HepG2 (cell line): Measurements from ENCODE around the gene CARD19. TPM values are rescaled to one million over a fixed set of nuclear protein-coding genes. Genes with fewer than 3 reads are reported as not detected.
A peak's percentile ranks its signal among the peaks of the same experiment; 100 is the strongest.

Experiments used
- BRCA1 ChIP-seq: sonication (generic); formaldehyde crosslinking; IDR thresholded peaks from 2 replicates; pipeline ENCODE4 v1.4.0; 2020; ENCODE audit warnings: missing genetic modification reagents
- CBX1 ChIP-seq: IDR thresholded peaks from one replicate; pipeline ENCODE4 v1.6.1; 2016; ENCODE audit warnings: antibody characterized with exemption, low read depth
- EEA1 ChIP-seq: sonication (generic); formaldehyde crosslinking; IDR thresholded peaks from 2 replicates; pipeline ENCODE4 v1.5.1; 2020; ENCODE audit warnings: mild to moderate bottlenecking, missing genetic modification reagents, borderline replicate concordance
- EP300 ChIP-seq, 3 experiments: sonication (generic) in 1 of 3; formaldehyde crosslinking in 1 of 3; IDR thresholded peaks; 2 replicates each; pipeline versions ENCODE4 v1.5.1 to v1.6.1; 2011 to 2020; ENCODE audit warnings: low read depth in 2 of 3, low read length in 2 of 3, borderline replicate concordance in 1 of 3, improper control_type of control experiment in 1 of 3, mild to moderate bottlenecking in 1 of 3, missing genetic modification reagents in 1 of 3, moderate library complexity in 1 of 3
- HNF4G ChIP-seq, 2 experiments: sonication (generic) in 1 of 2; formaldehyde crosslinking in 1 of 2; IDR thresholded peaks; 2 replicates each; pipeline versions ENCODE4 v1.4.0 to v1.6.1; 2011 to 2020; ENCODE audit warnings: borderline replicate concordance in 2 of 2, low read depth in 2 of 2, mild to moderate bottlenecking in 2 of 2, low read length in 1 of 2, missing genetic modification reagents in 1 of 2, moderate library complexity in 1 of 2
- HNRNPH1 ChIP-seq: fragments of 200-400 bp; formaldehyde crosslinking; optimal IDR thresholded peaks from 2 replicates; pipeline ENCODE3; 2017; ENCODE audit warnings: mild to moderate bottlenecking, low read depth, low read length
- HNRNPLL ChIP-seq: fragments of 200-400 bp; formaldehyde crosslinking; IDR thresholded peaks from 2 replicates; pipeline ENCODE4 v1.6.1; 2017; ENCODE audit warnings: mild to moderate bottlenecking, low read depth, low read length; ENCODE audit not compliant: poor library complexity, severe bottlenecking
- MEF2D ChIP-seq: sonication (generic); formaldehyde crosslinking; IDR thresholded peaks from 2 replicates; pipeline ENCODE4 v1.5.1; 2020; ENCODE audit warnings: mild to moderate bottlenecking, missing genetic modification reagents
- MIER3 ChIP-seq: IDR thresholded peaks from 2 replicates; pipeline ENCODE4 v1.6.1; 2016; ENCODE audit warnings: missing compliant biosample characterization, borderline replicate concordance
- NR1H2 ChIP-seq: sonication (generic); formaldehyde crosslinking; IDR thresholded peaks from 2 replicates; pipeline ENCODE4 v1.8.1; 2022; ENCODE audit warnings: low read depth, missing genetic modification reagents, borderline replicate concordance
- PCBP2 ChIP-seq: fragments of 200-400 bp; formaldehyde crosslinking; optimal IDR thresholded peaks from 2 replicates; pipeline ENCODE3; 2018; ENCODE audit warnings: low read length, low read depth; ENCODE audit not compliant: poor library complexity, severe bottlenecking
- SPEN ChIP-seq: sonication (generic); formaldehyde crosslinking; IDR thresholded peaks from 2 replicates; pipeline ENCODE4 v1.5.1; 2020; ENCODE audit warnings: low read depth, mild to moderate bottlenecking, missing genetic modification reagents
- TAF1 ChIP-seq: sonication (generic); formaldehyde crosslinking; IDR thresholded peaks from 2 replicates; pipeline ENCODE4 v1.4.0; 2020; ENCODE audit warnings: missing genetic modification reagents
- TGIF2 ChIP-seq: IDR thresholded peaks from 2 replicates; pipeline ENCODE4 v1.6.1; 2016; ENCODE audit warnings: control low read depth, missing compliant biosample characterization
- TSC22D2 ChIP-seq: sonication (generic); formaldehyde crosslinking; IDR thresholded peaks from 2 replicates; pipeline ENCODE4 v1.5.1; 2020; ENCODE audit warnings: missing genetic modification reagents, mild to moderate bottlenecking, borderline replicate concordance
- ZBTB25 ChIP-seq: IDR thresholded peaks from 2 replicates; pipeline ENCODE4 v1.6.1; 2018; ENCODE audit warnings: missing genetic modification reagents
- ZFYVE20 ChIP-seq: sonication (generic); formaldehyde crosslinking; IDR thresholded peaks from 2 replicates; pipeline ENCODE4 v1.8.0; 2023; ENCODE audit warnings: low read depth, mild to moderate bottlenecking, moderate library complexity, missing genetic modification reagents, borderline replicate concordance
- ZMYM3 ChIP-seq: sonication (generic); formaldehyde crosslinking; IDR thresholded peaks from 2 replicates; pipeline ENCODE4 v1.5.1; 2020; ENCODE audit warnings: mild to moderate bottlenecking, missing genetic modification reagents
- ZNF160 ChIP-seq: sonication (generic); formaldehyde crosslinking; IDR thresholded peaks from 2 replicates; pipeline ENCODE4 v1.8.0; 2022; ENCODE audit warnings: mild to moderate bottlenecking, inconsistent platforms, missing genetic modification reagents
- ZNF256 ChIP-seq: sonication (generic); formaldehyde crosslinking; conservative IDR thresholded peaks from 2 replicates; pipeline ENCODE4 v1.4.0; 2020; ENCODE audit warnings: missing genetic modification reagents
- ZNF263 ChIP-seq: sonication (generic); formaldehyde crosslinking; IDR thresholded peaks from 2 replicates; pipeline ENCODE4 v1.4.0; 2020; ENCODE audit warnings: missing genetic modification reagents
- ZNF430 ChIP-seq: sonication (generic); formaldehyde crosslinking; IDR thresholded peaks from 2 replicates; pipeline ENCODE4 v1.9.0; 2021; ENCODE audit warnings: mild to moderate bottlenecking, missing genetic modification reagents
- ZNF484 ChIP-seq: sonication (generic); formaldehyde crosslinking; IDR thresholded peaks from 2 replicates; pipeline ENCODE4 v1.5.1; 2020; ENCODE audit warnings: mild to moderate bottlenecking, low read depth, missing genetic modification reagents, borderline replicate concordance
- ZSCAN25 ChIP-seq: sonication (generic); formaldehyde crosslinking; IDR thresholded peaks from 2 replicates; pipeline ENCODE4 v1.8.0; 2022; ENCODE audit warnings: mild to moderate bottlenecking, missing genetic modification reagents
- polyA plus RNA-seq, 8 experiments: library from polyadenylated mRNA; depleted of rRNA in 3 of 8; stranded (reverse) in 7 of 8; unstranded in 1 of 8; fragments of >200 nt; fragmentation: Illumina TruSeq in 4 of 8; extraction: Trizol in 4 of 8; gene quantifications; 2 replicates each; pipeline versions ENCODE4 v1.2.1 to v1.2.3, GENCODE V29; 2011 to 2016; ENCODE audit warnings: low read depth in 4 of 8, missing spikeins in 1 of 8, mixed read lengths in 1 of 8; ENCODE audit not compliant: insufficient read depth in 1 of 8
- total RNA-seq, 5 experiments: library from RNA; depleted of rRNA; stranded (reverse); fragments of >200 nt; fragmentation: Illumina TruSeq; extraction: Trizol; gene quantifications; 2 replicates each; pipeline ENCODE4 v1.2.3, GENCODE V29; 2016; ENCODE audit warnings: low read depth in 1 of 5
- TF ChIP-seq, protein P1 (sequence below): IDR thresholded peaks from 2 replicates; pipeline ENCODE4 v1.6.1; 2016; ENCODE audit warnings: mild to moderate bottlenecking
- TF ChIP-seq, protein P2 (sequence below): IDR thresholded peaks from 2 replicates; pipeline ENCODE4 v1.6.1; 2016; ENCODE audit warnings: missing genetic modification reagents, missing compliant biosample characterization
- TF ChIP-seq, protein P3 (sequence below): IDR thresholded peaks from 2 replicates; pipeline ENCODE4 v1.6.1; 2016; ENCODE audit warnings: low read depth

CARD19 gene
- total and polyA plus RNA-seq, 2 of the 13 experiments (the other 11 are each of a cell fraction or from before 2014, with no cell fraction given): 18.4 to 47.2 TPM

- TF ChIP-seq TAF1 (CRISPR knock-in tag) (peak; percentile 34), EEA1 (CRISPR knock-in tag) (peak; percentile 90), ZNF160 (CRISPR knock-in tag) (no peak), HNRNPLL (peak; percentile 69), ZNF263 (CRISPR knock-in tag) (0 out of 2 replicates have a peak, but pooled peaks have one; percentile 9), SPEN (no peak; the same call in 1 of the 2 replicates), ZNF256 (CRISPR knock-in tag) (no peak), CBX1 (no peak), BRCA1 (CRISPR knock-in tag) (no peak), MIER3 (no peak), MEF2D (CRISPR knock-in tag) (0 out of 2 replicates have a peak, but pooled peaks have one; percentile 7), NR1H2 (no peak), EP300 (IDR thresholded peaks at IDR 0.05; ENCODE audit: low read depth in 2 of 2, low read length in 2 of 2) (no peak), EP300 (CRISPR knock-in tag; IDR thresholded peaks at IDR 0.05; ENCODE audit: borderline replicate concordance) (no peak), PCBP2 (no peak), TSC22D2 (no peak), ZFYVE20 (CRISPR knock-in tag) (no peak), ZBTB25 (CRISPR knock-in tag) (peak; percentile 66; the same call in 1 of the 2 replicates), ZNF430 (CRISPR knock-in tag) (peak; percentile 94; the same call in 1 of the 2 replicates), ZNF484 (CRISPR knock-in tag) (no peak), ZMYM3 (0 out of 2 replicates have a peak, but pooled peaks have one; percentile 26), TGIF2 (CRISPR knock-in tag) (no peak), HNRNPH1 (no peak), ZSCAN25 (CRISPR knock-in tag) (peak; percentile 74; the same call in 1 of the 2 replicates), HNF4G (IDR thresholded peaks at IDR 0.05; ENCODE audit: borderline replicate concordance, low read depth, low read length) (peak; percentile 69), HNF4G (CRISPR knock-in tag; IDR thresholded peaks at IDR 0.05; ENCODE audit: borderline replicate concordance, low read depth) (peak; percentile 63; the same call in 1 of the 2 replicates)
- TF ChIP-seq, protein P1, sequence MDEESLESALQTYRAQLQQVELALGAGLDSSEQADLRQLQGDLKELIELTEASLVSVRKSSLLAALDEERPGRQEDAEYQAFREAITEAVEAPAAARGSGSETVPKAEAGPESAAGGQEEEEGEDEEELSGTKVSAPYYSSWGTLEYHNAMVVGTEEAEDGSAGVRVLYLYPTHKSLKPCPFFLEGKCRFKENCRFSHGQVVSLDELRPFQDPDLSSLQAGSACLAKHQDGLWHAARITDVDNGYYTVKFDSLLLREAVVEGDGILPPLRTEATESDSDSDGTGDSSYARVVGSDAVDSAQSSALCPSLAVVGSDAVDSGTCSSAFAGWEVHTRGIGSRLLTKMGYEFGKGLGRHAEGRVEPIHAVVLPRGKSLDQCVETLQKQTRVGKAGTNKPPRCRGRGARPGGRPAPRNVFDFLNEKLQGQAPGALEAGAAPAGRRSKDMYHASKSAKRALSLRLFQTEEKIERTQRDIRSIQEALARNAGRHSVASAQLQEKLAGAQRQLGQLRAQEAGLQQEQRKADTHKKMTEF (CRISPR knock-in tag): peak; percentile 81
- TF ChIP-seq, protein P2, sequence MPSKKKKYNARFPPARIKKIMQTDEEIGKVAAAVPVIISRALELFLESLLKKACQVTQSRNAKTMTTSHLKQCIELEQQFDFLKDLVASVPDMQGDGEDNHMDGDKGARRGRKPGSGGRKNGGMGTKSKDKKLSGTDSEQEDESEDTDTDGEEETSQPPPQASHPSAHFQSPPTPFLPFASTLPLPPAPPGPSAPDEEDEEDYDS (CRISPR knock-in tag): no peak; the same call in 1 of the 2 replicates
- TF ChIP-seq, protein P3, sequence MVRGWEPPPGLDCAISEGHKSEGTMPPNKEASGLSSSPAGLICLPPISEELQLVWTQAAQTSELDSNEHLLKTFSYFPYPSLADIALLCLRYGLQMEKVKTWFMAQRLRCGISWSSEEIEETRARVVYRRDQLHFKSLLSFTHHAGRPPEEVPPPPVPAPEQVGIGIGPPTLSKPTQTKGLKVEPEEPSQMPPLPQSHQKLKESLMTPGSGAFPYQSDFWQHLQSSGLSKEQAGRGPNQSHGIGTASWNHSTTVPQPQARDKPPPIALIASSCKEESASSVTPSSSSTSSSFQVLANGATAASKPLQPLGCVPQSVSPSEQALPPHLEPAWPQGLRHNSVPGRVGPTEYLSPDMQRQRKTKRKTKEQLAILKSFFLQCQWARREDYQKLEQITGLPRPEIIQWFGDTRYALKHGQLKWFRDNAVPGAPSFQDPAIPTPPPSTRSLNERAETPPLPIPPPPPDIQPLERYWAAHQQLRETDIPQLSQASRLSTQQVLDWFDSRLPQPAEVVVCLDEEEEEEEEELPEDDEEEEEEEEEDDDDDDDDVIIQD (CRISPR knock-in tag): no peak
Measured at GRCh38 chr9:93133681-93134014, 37.6 kb downstream of the CARD19 start (continued).
